ENCODE results near the gene LRP5. TPM values are rescaled to one million over a fixed set of nuclear protein-coding genes. Genes with fewer than 3 reads are reported as not detected.

Gene LRP5
- polyA plus RNA-seq, 1 donor (not counting 4 experiments of a cell fraction or from before 2014, with no cell fraction given), result 6.6 TPM

- TF ChIP-seq CTCF (optimal IDR thresholded peaks at IDR 0.05 in 1 of 3, IDR thresholded peaks at IDR 0.05 in 1 of 3, conservative IDR thresholded peaks at IDR 0.05 in 1 of 3; ENCODE audit: extremely low read depth in 1 of 3, insufficient read depth in 2 of 3, low read length in 3 of 3), result no peak
- no peak for TF ChIP-seq EZH2 (IDR thresholded peaks at IDR 0.05; ENCODE audit: low read length)
- dilution Hi-C loops (cut with MboI; ENCODE audit: extremely low pct_ligation_motif_present, low sequenced_read_pairs), result no loop called here
- Histone ChIP-seq H3K27ac (ENCODE audit: control insufficient read depth, insufficient read depth, low read length) (no peak overlapping the region), H3K4me1 (ENCODE audit: control insufficient read depth, extremely low read depth, insufficient read depth, low read length) (peaks cover 14% of the 10 kb centered on the region), H3K4me3 (ENCODE audit: control insufficient read depth in 2 of 3, extremely low read depth in 1 of 3, insufficient read depth in 2 of 3, low read depth in 1 of 3, low read length in 3 of 3) (no peak overlapping the region), H3K4me2 (ENCODE audit: control insufficient read depth, extremely low read depth, insufficient read depth, low read depth, low read length) (no peak overlapping the region), H3K9me1 (ENCODE audit: control insufficient read depth, extremely low read depth, insufficient read depth, low read length) (no peaks in the 10 kb centered on the region), H4K20me1 (ENCODE audit: control insufficient read depth, extremely low read depth, insufficient read depth, low read length) (peaks cover 10% of the 10 kb centered on the region), H3K36me3 (ENCODE audit: control insufficient read depth in 2 of 2, extremely low read depth in 1 of 2, insufficient read depth in 2 of 2, low read length in 2 of 2) (no peaks in the 10 kb centered on the region), H3K9me3 (ENCODE audit: control insufficient read depth, low read depth, low read length) (no peaks in the 10 kb centered on the region), H2AFZ (ENCODE audit: control insufficient read depth, low read length) (no peak overlapping the region), H3K79me2 (ENCODE audit: control insufficient read depth, insufficient read depth, low read length) (peaks cover 31% of the 10 kb centered on the region), H3K9ac (ENCODE audit: control insufficient read depth, extremely low read depth, insufficient read depth, low read length) (no peak overlapping the region), H3K27me3 (ENCODE audit: control insufficient read depth, extremely low read depth, insufficient read depth, low read length) (no peaks in the 10 kb centered on the region)
- FAIRE-seq (no peak), DNase-seq (ENCODE audit: low read depth, low spot score) (no peak)
Measured at GRCh38 chr11:68331338-68331947, 19.1 kb downstream of the LRP5 start.

- Histone ChIP-seq H3K27ac (ENCODE audit: control insufficient read depth, insufficient read depth, low read length) (no peak overlapping the region), H3K79me2 (ENCODE audit: control insufficient read depth, insufficient read depth, low read length) (peaks cover 24% of the 10 kb centered on the region)
Measured at GRCh38 chr11:68332186-68332585, 19.8 kb downstream of the LRP5 start.

More at GRCh38 chr11:68332186-68332585, 19.8 kb downstream of the LRP5 start:
- Histone ChIP-seq H3K9ac (ENCODE audit: control insufficient read depth, extremely low read depth, insufficient read depth, low read length) (no peak overlapping the region), H3K9me3 (ENCODE audit: control insufficient read depth, low read depth, low read length) (no peaks in the 10 kb centered on the region), H3K36me3 (ENCODE audit: control insufficient read depth in 2 of 2, extremely low read depth in 1 of 2, insufficient read depth in 2 of 2, low read length in 2 of 2) (no peaks in the 10 kb centered on the region), H3K27me3 (ENCODE audit: control insufficient read depth, extremely low read depth, insufficient read depth, low read length) (no peaks in the 10 kb centered on the region), H3K4me3 (ENCODE audit: control insufficient read depth in 2 of 3, extremely low read depth in 1 of 3, insufficient read depth in 2 of 3, low read depth in 1 of 3, low read length in 3 of 3) (no peak overlapping the region), H2AFZ (ENCODE audit: control insufficient read depth, low read length) (no peak overlapping the region), H4K20me1 (ENCODE audit: control insufficient read depth, extremely low read depth, insufficient read depth, low read length) (peaks cover 10% of the 10 kb centered on the region), H3K4me2 (ENCODE audit: control insufficient read depth, extremely low read depth, insufficient read depth, low read depth, low read length) (no peak overlapping the region), H3K4me1 (ENCODE audit: control insufficient read depth, extremely low read depth, insufficient read depth, low read length) (peaks cover 20% of the 10 kb centered on the region), H3K9me1 (ENCODE audit: control insufficient read depth, extremely low read depth, insufficient read depth, low read length) (no peaks in the 10 kb centered on the region)
- dilution Hi-C loops (cut with MboI; ENCODE audit: extremely low pct_ligation_motif_present, low sequenced_read_pairs), result no loop called here
- DNase-seq (ENCODE audit: low read depth, low spot score), result no peak
- FAIRE-seq, result no peak
- no peak for TF ChIP-seq CTCF (optimal IDR thresholded peaks at IDR 0.05 in 1 of 3, IDR thresholded peaks at IDR 0.05 in 1 of 3, conservative IDR thresholded peaks at IDR 0.05 in 1 of 3; ENCODE audit: extremely low read depth in 1 of 3, insufficient read depth in 2 of 3, low read length in 3 of 3)
- TF ChIP-seq EZH2 (IDR thresholded peaks at IDR 0.05; ENCODE audit: low read length), result no peak

Data from keratinocyte (primary cell).